NCI-H146 treated with DMSO at 0.1 percent for 48 hours (cell line): ENCODE data around the gene ADGRD1.

ENCODE experiments used
- DNase-seq: peaks from one replicate; lab custom pipeline; 2025; ENCODE audit not compliant: unreplicated experiment; lab: John Stamatoyannopoulos, UW

The ADGRD1 gene

DNA sequence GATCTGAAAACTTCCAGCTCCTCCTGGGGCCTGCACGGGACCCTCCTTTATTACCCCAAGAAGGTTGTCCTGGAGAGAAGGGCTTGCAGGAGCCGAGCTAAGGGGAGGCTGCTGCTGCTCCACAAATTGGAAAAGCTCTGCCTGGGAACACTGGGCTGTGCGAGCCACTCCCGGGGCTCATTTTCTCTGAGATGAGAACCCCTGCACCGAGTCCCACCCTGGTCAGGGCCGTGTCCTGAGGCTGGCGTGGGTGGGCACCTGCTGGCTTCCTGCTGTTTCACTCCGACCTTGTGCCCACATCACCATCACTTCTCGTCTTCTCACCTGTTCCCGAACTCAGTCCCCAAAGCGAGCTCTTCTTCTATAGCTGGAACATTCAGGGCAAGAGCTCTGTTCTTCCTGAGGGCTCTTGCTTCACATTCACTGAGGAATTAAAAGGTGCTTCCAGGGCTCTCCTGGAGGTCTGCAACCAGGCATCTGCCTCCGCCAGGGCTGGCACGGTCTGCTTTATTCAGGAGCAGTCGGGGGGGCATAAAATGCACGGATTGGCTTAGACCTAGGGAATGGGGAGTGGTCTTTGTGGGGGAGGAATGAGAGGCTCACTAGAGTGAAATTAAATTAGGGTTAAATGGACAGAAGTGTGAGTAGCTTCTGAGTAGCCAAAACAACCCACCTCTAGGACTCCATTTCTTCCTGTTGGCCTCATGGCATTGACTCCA is 98.5 kb downstream of the ADGRD1 start:
- no peak for DNase-seq

DNA sequence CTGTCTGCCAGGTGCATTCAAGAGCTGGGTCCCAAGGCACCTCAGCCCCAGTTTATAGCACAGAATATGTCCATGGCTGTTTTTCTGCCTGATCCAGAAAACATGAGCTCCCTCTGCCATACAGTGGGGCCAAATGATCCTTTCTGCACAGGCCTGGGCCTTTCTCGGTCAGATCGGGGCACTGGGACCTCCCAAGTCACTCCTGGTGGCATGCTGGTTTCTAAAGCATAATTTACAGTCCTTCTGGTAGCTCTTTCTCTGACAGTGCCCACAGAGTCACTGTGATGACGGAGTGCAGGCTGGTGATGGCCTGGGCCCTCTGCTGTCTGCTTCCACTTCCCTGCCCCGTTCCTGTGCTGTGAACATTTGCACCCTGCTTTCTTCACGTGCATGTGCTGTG is 99.2 kb downstream of the ADGRD1 start:
- DNase-seq: no peak

DNA sequence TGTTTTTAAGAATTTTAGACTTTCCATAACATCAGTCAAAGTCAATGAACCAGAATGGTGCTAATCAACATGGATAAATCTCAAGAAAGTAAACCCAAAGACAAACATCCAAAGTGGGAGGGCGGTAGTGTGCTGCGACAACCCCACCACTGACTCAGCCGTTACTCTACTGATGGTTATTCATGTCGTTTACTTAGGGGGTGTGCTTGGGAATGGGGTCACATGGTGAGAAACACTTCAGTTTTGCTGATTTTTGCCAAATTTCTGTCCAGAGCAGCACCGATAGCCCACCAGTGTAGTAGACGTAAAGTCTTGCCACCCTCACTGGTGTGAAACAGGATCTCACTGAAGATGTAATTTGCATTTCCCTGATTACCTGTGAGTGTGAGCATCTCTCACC is 99.9 kb downstream of the ADGRD1 start:
- no peak for DNase-seq

DNA sequence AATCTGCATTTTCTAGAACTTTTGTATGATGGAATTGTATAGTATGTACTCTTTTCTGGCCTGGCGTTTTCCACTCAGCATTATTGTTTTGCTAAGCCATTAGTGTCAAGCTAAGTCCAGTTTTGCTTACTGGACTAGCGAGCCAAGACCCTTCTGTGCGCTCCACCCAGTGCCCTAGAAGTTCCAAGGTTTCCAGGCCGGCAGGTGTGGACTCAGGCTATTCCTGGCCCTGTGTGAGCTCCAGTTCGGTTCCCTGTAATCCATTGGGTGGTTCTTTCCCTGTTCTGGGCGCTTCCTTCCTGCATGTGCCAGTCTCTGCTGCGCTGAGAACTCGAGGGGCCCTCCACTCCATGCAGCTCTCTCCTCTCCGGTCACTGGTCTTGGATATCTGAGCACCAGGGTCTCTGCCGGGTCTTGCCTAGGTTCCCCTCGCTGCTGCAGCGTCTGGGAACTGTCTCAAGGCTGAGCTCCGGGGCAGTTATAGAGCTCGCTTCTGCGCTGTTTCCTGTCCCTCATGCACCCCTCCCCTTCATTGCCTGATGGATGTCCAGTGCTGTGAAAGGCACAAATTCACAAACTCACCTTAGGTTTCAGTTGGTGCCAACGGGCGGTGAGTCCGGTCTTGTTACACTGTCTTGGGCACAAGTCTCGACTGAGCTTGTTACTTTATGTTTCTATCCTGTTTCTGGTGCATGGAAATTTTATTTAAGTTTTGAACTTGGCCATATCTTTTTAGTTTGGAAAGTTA is 100.8 kb downstream of the ADGRD1 start:
- DNase-seq: no peak

DNA sequence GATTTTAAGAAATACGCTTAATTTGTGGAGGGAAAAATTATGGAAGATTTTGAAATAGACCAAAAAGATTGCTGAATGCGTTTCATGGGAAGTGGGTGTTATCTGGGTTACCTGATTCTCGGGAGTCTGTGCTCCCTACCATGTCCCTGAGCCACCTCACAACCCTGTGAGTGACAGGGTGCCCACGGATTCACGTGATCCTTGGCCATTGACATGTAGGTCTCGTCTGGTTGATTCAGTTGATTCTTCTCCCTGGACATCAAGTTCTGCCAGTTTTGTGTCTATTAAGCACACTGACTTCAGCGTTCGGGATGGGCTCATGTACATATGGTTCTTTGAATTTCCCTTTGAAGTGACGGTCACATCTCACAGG is 101.4 kb downstream of the ADGRD1 start:
- no peak for DNase-seq

DNA sequence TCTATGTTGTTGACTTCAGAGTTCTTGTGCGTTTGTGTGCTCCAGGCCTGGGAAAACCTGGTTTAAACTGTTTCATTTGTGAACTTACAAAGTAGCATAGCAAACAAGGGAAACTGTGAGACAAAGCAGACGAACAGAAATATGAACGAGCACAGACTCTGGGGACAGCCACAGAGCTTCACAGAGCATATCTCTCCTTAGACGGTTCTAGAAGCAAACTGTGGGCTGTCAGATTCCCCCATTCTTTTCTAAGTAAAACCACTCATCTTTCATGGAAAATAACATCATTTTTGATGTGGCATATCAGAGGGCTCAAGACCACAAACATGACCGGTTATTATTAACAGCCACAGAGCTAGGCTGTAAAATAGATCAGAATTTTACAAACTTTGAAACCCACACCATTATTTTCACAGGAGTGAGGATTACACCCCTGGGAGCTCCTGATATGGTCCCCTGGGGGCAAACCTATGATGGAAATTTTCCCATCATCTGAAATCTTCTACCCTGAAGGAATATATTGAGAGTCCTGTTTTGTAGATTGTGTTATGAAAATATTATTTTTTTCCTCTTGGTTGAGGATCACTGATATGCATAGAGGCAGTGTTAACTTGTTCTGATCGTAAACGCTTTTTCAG is 102.0 kb downstream of the ADGRD1 start:
- no peak for DNase-seq

DNA sequence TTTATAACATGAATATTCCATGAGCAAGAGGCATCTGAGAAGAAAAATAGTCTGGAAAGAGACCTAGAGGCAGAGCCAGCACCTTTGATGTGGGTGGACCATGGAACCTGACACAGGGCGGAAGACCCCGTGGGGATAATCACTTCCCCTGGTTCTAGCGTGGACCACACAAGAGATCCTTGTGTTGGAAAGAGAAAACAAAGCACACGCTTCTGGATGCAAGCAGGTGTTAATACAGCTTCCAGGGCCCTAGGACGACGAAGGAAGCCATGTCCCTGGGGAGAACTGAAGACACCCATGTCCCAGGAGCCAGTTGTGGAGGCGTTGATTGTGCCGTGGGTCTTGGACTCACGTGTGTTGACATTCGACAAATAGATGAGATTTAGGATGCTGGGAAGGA is 102.9 kb downstream of the ADGRD1 start:
- DNase-seq: no peak

DNA sequence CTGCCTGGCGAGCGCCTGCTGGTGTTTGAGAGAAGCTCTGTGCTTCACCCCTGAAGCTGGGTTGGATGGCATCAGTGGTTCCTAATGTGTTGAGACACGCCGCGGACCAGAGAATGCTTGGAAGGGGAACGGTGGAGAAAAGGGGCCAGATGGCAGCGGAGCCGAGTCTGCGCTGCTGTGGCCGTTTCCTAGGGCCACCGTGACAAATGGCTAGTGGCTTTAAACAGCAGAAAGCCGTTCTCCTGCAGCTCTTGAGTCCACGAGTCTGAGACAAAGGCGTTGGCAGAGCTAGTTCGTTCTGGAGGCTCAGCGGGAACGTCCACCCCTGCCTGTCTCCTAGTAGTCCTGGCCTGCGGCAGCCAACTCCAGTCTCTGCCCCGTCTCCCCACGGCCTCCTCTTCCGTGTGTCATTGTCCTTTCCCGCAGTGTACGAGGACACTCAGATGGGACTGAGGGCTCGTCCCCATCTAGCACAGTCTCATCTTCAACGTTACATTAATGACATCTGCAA is 103.6 kb downstream of the ADGRD1 start:
- DNase-seq: no peak

DNA sequence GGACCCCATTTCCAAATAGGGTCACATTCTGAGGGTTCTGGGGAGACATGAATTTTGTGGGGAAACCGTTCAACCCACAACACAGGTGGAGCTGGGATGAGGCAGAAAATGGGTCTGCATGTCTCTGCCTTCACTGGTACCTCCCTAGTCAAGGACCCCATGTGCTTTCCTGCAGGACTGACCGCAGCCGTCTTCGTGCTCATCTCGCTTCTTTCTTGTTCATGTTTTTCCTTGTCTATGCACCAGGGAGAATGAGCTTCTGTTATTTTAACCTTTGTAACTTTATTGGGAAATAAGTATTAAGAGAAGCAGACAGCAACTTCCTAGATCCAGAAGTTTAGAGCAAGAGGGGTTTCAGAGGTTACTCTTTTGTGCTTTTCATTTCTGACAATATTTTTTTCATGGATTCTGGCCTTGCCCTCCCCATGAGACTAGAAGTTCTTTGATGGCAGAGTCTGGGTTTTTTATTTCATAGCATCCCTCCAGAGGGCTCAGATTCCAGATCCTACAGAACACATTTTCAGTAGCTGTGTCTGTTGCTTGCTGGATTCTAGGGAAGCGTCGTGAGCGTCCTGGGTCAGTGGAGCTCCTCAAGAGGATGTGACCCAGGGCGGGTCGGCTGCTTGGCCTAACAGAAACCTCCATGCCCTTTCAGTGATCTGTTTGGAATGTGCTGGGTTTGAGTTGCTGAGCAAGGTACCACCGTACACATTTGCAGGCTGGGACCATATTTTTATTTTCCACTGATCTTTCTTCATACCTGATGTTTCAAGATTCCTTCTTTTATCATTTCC is 104.2 kb downstream of the ADGRD1 start:
- DNase-seq: no peak

DNA sequence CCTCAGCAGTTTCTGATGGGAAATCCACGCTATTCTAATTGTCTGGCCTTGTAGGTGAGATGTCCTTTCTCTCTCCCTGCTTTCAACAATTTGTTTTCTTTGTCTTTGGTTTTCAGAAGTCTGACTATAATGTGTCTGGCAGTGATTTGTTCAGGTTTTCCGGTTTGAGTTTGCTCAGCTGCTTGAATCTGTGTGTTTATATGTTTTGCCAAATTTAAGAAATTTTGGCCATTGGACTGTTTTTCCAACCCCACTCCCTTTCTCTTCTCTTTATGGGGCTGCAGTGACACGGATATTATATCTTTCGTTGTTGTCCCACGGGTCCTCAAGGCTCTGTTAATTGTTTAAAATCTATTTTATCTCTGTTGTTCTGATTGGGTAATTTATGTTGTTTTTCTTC is 105.0 kb downstream of the ADGRD1 start:
- DNase-seq: no peak

DNA sequence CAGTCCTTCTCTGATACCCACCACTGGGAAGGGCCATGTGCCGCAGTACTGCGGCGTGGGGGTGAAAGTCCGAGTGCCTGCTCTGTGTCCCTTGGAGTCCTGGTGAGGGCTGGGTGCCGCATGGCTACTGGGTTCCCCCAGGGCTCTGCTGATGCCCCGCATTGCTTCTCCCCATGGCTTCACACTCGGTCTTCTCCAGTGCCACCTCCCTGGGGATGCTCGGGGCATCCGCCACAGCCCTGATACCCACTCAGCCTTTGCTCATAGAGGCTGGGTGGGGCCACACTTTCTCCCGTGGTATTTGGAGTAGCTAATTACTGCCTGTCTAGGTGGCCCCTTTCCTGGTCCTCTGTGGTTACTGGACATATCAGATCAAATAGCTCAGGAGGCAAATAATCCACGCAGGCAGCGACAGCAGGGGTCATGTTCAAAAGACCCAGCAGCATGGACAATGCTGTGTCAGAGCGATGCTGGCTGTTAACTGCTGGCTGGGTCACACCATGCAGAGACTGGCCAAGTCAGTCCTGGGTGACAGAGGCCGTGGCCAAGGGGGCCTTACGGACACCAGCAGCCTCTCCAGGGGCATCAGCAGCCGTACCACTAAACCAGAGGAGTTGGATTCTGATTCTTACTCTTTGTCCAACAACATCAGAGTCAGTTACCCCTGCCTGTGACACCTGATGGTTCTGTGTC is 106.5 kb downstream of the ADGRD1 start:
- DNase-seq: no peak

DNA sequence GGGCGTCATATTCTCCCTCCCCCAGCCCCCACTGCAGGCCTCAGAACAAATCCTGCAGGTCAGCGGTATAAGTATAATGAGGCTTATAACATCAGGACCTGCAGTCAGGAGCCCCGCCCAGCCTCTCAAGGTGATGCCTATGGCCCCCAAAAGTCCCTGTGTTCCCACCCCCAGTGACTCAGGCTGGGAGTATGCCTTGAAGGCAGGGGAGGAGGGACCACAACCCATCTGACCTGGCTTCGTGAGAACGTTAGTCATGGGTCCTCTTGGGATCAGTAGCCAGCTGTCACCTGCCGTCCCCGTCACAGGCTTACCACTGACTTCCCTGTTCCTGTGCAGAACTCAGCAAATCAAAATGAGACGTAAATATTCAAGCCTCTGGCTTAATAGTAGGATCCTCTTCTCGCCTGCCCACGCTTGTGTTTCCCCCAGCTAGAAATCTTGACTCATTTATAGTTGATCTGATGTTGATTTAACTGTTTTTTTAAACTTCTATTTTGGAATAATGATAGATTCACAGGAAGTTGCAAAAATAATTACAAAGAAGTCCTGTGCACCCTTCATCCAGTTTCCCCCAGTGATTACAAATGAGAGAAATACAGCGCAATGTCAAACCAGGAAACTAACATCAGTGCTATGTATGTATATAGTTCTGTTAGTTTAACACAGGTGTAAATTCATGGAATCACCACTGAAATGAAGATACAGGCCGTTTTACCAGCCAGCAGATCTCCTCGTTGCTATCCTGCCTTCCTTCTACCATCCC is 107.5 kb downstream of the ADGRD1 start:
- DNase-seq: no peak

DNA sequence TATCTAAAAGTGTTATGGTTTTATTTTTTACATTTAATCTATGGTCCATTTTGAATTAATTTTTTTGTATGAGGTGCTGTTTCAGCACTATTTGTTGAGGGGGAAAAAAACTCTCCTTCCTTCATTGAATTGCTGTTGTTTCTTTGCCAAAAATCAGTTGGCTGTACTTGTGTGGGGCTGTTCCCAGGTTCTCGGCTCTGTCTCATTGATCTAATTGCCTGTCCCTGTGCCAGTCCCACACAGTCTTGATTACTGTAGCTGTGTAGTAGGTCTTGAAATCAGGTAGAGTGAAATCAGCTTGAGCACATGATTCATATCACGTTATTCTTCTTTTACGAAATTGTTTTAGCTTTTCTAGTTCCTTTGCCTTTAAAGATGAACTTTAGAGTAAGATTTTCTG is 109.7 kb downstream of the ADGRD1 start:
- DNase-seq: no peak

DNA sequence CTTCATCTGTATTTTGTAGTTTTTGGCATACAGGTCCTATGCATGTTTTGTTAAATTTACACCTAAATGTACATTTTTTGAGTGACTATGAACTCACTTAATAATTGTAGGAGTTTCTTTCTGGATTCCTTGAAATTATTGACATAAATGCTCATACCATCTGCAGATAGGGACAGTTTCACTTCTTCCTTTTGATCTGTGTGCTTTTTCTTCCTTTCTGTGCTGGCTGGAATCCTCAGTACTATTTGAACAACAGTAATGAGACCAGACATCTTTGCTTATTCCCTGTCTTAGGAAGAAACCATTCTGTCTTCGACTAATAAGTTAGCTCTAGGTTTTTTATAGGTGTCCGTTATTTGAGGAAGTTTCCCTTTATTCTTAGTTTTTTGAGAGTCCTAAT is 110.3 kb downstream of the ADGRD1 start:
- DNase-seq: no peak

DNA sequence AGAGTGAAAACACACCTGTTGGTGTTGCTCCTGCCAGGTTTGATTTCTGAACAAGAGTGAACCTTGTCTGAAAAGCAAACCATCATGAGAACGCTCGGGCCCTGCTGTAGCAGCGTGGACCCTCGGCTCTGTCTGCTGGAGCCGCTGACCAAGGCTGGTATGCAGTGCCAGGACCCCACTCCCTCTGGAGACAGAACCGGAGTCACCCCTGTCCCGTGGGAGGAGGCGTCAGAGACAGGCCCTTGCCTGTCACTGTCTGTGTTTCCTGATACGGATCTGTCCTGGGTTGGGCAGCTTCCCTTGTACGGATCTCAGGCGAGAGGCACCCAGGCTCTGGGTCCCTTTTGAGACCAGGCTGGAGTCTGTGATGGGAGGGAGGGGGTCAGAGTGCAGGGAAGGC is 111.6 kb downstream of the ADGRD1 start:
- DNase-seq: no peak

DNA sequence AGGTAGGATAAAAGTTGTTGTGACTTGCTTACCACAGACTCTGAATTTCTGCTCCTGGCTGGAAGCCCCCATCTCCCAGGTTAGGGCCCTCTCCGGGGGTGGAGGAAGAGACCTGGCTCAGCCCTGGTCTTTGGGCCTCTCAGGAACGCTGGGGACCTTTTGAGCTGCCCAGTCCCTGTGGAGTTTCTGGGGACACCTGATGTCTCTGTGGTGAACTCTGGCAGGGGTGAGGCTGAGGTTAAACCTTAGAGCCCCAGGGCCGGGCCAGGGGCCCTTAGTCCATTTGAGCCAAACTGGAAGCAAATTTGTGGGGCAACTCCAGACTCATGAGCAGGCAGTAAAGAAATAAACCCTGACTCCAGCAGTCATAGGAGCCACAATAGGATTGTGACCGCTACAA is 112.1 kb downstream of the ADGRD1 start:
- DNase-seq: no peak

DNA sequence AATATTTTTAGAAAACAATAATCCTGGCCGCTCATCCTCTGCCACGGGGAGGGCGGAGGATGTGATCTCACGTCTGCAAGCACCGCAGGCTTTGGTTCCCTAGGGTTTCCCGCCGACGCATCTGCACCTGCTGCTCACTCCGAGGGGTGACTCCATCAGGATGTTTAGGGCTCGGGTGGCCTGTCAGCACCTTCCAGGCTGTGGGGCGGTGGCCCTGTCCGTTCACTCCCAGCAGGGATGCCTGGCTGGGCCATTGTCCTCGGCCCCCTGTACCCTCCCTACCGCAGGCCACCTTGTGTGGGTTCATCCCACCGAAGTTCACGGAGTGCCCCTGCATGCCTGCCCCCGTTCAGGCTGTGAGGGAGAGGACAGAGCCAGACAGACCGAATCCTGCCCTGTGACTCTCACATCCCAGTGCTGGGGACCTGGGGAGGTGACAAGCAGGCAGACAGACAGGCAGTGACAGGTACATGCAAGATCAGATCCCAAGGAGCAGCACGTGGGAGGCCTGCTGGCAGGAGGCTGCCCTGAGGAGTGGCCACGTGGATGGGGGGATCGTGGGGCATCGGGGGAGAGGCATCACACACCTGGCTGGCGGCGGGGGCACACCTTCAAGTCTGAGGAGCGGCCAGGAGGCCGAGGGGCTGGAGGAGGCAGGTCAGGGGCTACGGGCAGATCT is 112.6 kb downstream of the ADGRD1 start:
- no peak for DNase-seq

DNA sequence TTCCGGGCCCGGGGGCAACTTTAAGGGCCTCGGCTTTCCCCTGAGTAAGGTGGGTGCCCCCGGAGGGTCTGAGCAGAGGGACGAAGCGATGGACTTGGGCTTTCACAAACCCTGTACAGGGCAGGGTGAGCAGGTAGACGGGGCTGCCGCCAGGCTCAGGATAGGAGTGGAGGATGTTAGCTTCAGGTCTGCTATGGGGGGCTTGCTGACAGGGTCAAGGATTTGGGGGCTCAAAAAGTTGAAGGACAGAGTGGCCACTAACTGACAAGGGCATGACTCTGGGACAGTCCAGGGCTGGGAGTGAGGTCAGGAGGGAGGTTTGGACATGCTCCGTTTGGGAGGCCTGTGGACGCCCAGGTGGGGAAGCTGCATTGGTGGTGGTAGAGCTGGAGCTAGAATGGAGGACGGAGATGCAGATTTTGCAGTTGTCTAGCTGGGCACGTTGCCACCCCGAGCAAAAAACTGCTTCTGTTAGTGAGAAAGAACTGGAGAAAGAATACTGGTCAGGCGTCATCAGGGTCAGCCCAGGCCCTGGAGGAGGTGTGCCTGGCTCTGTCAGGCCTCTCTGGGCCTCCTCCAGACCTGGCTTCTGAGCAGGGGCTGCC is 113.3 kb downstream of the ADGRD1 start:
- DNase-seq: no peak
